Measurements from ENCODE around the gene IGFBP2. TPM values are rescaled to one million over a fixed set of nuclear protein-coding genes. Genes with fewer than 3 reads are reported as not detected.

IGFBP2 gene
- total and polyA plus RNA-seq, 8 donors: 106 to 636 (median 296) TPM

GRCh38 chr2:216688731-216689340 lies 55.6 kb downstream of the IGFBP2 start:
- 31 to 50% (median 35%) methylated on average over 9 of the region's 9 CpGs for WGBS, 5 donors
- Histone ChIP-seq H3K36me3 (peaks cover 5 to 56% (median 14%) of the 10 kb centered on the region in 4 donors), H3K27ac (peak overlapping the region in 4 of 5 donors; percentile 78 to 90 (median 86)), H3K4me1 (peaks cover 53 to 100% (median 73%) of the 10 kb centered on the region in 4 donors), H3K27me3 (peaks cover 0 to 41% (median 17%) of the 10 kb centered on the region in 3 donors), H3K4me3 (peak overlapping the region in 3 of 4 donors; percentile 23 to 82 (median 62)), H3K9me3 (no peaks in the 10 kb centered on the region)
- peak; percentile 62 to 78 for DNase-seq
- intact Hi-C loops (cut with DNase I; ENCODE audit: low total_unique reads): loop anchor here (10.0 kb wide), 2 partner anchors 826 to 1026 kb away; no protein-coding TSS in a partner anchor
- TF ChIP-seq EP300 (IDR thresholded peaks at IDR 0.05) (no peak), CTCF (IDR thresholded peaks at IDR 0.05) (no peak), POLR2AphosphoS5 (IDR thresholded peaks at IDR 0.05) (no peak), POLR2A (IDR thresholded peaks at IDR 0.05) (no peak)

GRCh38 chr2:216689397-216689796 lies 56.2 kb downstream of the IGFBP2 start:
- Histone ChIP-seq H3K36me3 (peaks cover 5 to 51% (median 14%) of the 10 kb centered on the region in 4 donors), H3K4me1 (peaks cover 52 to 100% (median 73%) of the 10 kb centered on the region in 4 donors), H3K27me3 (peaks cover 0 to 47% (median 23%) of the 10 kb centered on the region in 3 donors), H3K9me3 (no peaks in the 10 kb centered on the region), H3K27ac (peak overlapping the region in 4 of 5 donors; percentile 78 to 90 (median 86)), H3K4me3 (peak overlapping the region in 3 of 4 donors; percentile 23 to 82 (median 62))
- DNase-seq: no peak
- intact Hi-C loops (cut with DNase I; ENCODE audit: low total_unique reads): loop anchor here (10.0 kb wide), 2 partner anchors 825 to 1025 kb away; no protein-coding TSS in a partner anchor
- WGBS, 5 donors: 71 to 90% (median 79%) methylated on average over 3 of the region's 3 CpGs
- no peak for TF ChIP-seq EP300 (IDR thresholded peaks at IDR 0.05)
- no peak for TF ChIP-seq POLR2AphosphoS5 (IDR thresholded peaks at IDR 0.05)
- TF ChIP-seq POLR2A (IDR thresholded peaks at IDR 0.05): no peak
- no peak for TF ChIP-seq CTCF (IDR thresholded peaks at IDR 0.05)

- intact Hi-C loops (cut with DNase I; ENCODE audit: low total_unique reads): no loop called here
- peak overlapping the region; percentile 58 to 82 (median 67) for H3K4me3 ChIP-seq
- TF ChIP-seq EP300 (IDR thresholded peaks at IDR 0.05) (no peak), CTCF (IDR thresholded peaks at IDR 0.05) (no peak), POLR2AphosphoS5 (IDR thresholded peaks at IDR 0.05) (no peak), POLR2A (IDR thresholded peaks at IDR 0.05) (no peak)
- 35 to 58% (median 38%) methylated on average over 6 of the region's 6 CpGs for WGBS, 5 donors
- H3K36me3 ChIP-seq: peaks cover 5 to 42% (median 14%) of the 10 kb centered on the region in 4 donors
- peaks cover 52 to 100% (median 74%) of the 10 kb centered on the region in 4 donors for H3K4me1 ChIP-seq
- no peaks in the 10 kb centered on the region for H3K9me3 ChIP-seq
- peak overlapping the region in 4 of 5 donors; percentile 78 to 90 (median 86) for H3K27ac ChIP-seq
- H3K27me3 ChIP-seq: peaks cover 0 to 57% (median 33%) of the 10 kb centered on the region in 3 donors
- DNase-seq: no peak
Observed at GRCh38 chr2:216690456-216690852, 57.2 kb downstream of the IGFBP2 start.

GRCh38 chr2:216690853-216691741 lies 57.9 kb downstream of the IGFBP2 start:
- H3K27me3 ChIP-seq: peaks cover 0 to 63% (median 38%) of the 10 kb centered on the region in 3 donors

More at GRCh38 chr2:216690853-216691741, 57.9 kb downstream of the IGFBP2 start:
- TF ChIP-seq EP300 (IDR thresholded peaks at IDR 0.05) (no peak), POLR2AphosphoS5 (IDR thresholded peaks at IDR 0.05) (peak; percentile 25 to 64 (median 43)), POLR2A (IDR thresholded peaks at IDR 0.05) (peak in 1 of 4 donors; percentile 17), CTCF (IDR thresholded peaks at IDR 0.05) (no peak)
- peak; percentile 75 to 96 for DNase-seq
- no peaks in the 10 kb centered on the region for H3K9me3 ChIP-seq
- intact Hi-C loops (cut with DNase I; ENCODE audit: low total_unique reads): no loop called here
- peak overlapping the region; percentile 58 to 82 (median 67) for H3K4me3 ChIP-seq
- H3K27ac ChIP-seq: peak overlapping the region; percentile 2 to 90 (median 83)
- 12 to 16% (median 13%) methylated on average over 18 to 23 of the region's 23 CpGs for WGBS, 5 donors
- H3K36me3 ChIP-seq: peaks cover 5 to 40% (median 13%) of the 10 kb centered on the region in 4 donors
- peaks cover 53 to 100% (median 75%) of the 10 kb centered on the region in 4 donors for H3K4me1 ChIP-seq

All from stomach (tissue), 9 donors.